Coronary artery (tissue), 2 donors: ENCODE measurements around the gene MYO3A.

Experiments
- DNase-seq: peaks from one replicate; pipeline ENCODE4 v3.0.0-alpha.2; 2017; ENCODE audit warnings: low spot score
- H3K27ac ChIP-seq, 2 donors: fragments of 200-600 bp; sonication (generic); one replicate each; pipeline ENCODE4 v1.5.1; 2016 to 2019
- H3K4me3 ChIP-seq: fragments of 200-600 bp; sonication (generic); 2 replicates; pipeline ENCODE4 v1.5.1; 2016; ENCODE audit warnings: mild to moderate bottlenecking, moderate library complexity
- CTCF ChIP-seq: fragments of 200-600 bp; sonication (generic); IDR thresholded peaks from one replicate; pipeline ENCODE4 v1.5.1; 2019; ENCODE audit warnings: antibody characterized with exemption

Gene MYO3A

GRCh38 chr10:26112532-26112931 lies 178.5 kb downstream of the MYO3A start:
- no peak for TF ChIP-seq CTCF
- no peak overlapping the region for H3K4me3 ChIP-seq
- H3K27ac ChIP-seq: no peak overlapping the region
- DNase-seq: no peak

- no peak for DNase-seq
- TF ChIP-seq CTCF: no peak
- no peak overlapping the region for H3K27ac ChIP-seq
Measured at GRCh38 chr10:26138613-26139012, 204.6 kb downstream of the MYO3A start.

GRCh38 chr10:26156019-26156418 lies 222.0 kb downstream of the MYO3A start:
- no peak overlapping the region for H3K4me3 ChIP-seq
- no peak for TF ChIP-seq CTCF
- no peak for DNase-seq

More at GRCh38 chr10:26138613-26139012, 204.6 kb downstream of the MYO3A start:
- no peak overlapping the region for H3K4me3 ChIP-seq

GRCh38 chr10:26157734-26158133 lies 223.7 kb downstream of the MYO3A start:
- TF ChIP-seq CTCF: no peak
- Histone ChIP-seq H3K4me3 (no peak overlapping the region), H3K27ac (no peak overlapping the region)
- no peak for DNase-seq

More at GRCh38 chr10:26156019-26156418, 222.0 kb downstream of the MYO3A start:
- H3K27ac ChIP-seq: no peak overlapping the region

- TF ChIP-seq CTCF: no peak
- Histone ChIP-seq H3K4me3 (no peak overlapping the region), H3K27ac (no peak overlapping the region)
- DNase-seq: no peak
Measured at GRCh38 chr10:26169466-26169865, 235.4 kb downstream of the MYO3A start.

GRCh38 chr10:26172131-26172530 lies 238.1 kb downstream of the MYO3A start:
- DNase-seq: no peak
- no peak for TF ChIP-seq CTCF
- Histone ChIP-seq H3K4me3 (no peak overlapping the region), H3K27ac (no peak overlapping the region)

- no peak for DNase-seq
- Histone ChIP-seq H3K4me3 (no peak overlapping the region), H3K27ac (no peak overlapping the region)
- TF ChIP-seq CTCF: no peak
Measured at GRCh38 chr10:26173837-26174236, 239.8 kb downstream of the MYO3A start.
